GM19025 (cell line): ENCODE results near the gene GTSE1.
A peak's percentile ranks its signal among the peaks of the same experiment; 100 is the strongest.

Source experiments
- ATAC-seq: cut with Tn5 transposase; IDR thresholded peaks from one replicate; pipeline ENCODE4 v1.9.1; 2021; ENCODE audit warnings: mild to moderate bottlenecking, low read depth, moderate library complexity; ENCODE audit not compliant: unreplicated experiment

Gene GTSE1

GRCh38 chr22:46273432-46274148 is 23.1 kb upstream of the GTSE1 start:
- ATAC-seq = no peak

DNA sequence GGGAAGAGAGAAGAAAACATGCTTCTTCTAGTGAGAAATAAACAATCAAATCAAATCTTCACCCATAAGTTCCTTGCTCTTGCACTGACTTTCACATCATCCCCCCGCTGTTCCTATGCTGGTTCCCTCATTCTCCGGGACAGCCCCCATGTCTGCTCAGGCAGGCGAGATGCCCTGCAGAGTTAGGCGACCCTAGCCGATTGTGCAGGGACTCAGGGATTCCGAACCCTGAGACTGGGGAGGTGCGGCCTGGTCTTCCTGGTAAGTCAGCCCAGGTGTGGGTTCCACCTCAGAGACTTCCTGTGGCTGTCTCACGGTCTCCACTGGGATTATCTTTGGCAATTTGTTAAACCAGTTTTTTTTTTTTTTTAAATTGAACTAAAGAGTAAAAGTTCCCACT is 22.3 kb upstream of the GTSE1 start:
- no peak for ATAC-seq

DNA sequence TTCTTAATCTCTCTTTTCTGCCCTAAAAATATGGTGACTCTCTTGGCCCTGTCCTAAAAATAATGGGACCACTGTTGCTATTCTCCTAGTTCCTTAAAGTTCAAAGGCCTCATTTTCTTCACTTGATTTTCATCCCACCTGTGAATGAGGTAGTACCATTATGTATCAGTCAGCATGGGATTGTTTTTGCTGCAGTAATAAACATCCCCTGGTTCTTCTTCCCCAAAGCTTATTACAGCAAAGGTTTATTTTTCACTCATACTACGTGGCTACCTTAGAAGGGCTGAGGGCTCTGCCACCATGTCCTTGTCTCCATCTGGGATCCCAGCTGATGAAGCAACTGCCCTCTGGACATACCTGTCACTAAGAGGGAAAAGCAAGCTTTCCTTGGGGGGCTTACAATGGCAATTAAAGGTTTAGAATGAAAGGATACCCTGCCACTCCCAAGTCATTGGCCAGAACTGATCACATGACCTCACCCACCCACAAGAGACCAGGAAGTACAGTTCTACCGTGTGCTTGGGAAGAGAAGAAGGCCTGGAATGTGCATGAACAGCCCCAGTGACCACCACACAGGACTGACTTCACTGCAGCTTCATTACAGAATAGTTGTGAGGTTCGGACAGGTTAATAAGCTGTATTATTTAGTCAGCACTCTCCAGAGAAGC is 21.1 kb upstream of the GTSE1 start:
- no peak for ATAC-seq

DNA sequence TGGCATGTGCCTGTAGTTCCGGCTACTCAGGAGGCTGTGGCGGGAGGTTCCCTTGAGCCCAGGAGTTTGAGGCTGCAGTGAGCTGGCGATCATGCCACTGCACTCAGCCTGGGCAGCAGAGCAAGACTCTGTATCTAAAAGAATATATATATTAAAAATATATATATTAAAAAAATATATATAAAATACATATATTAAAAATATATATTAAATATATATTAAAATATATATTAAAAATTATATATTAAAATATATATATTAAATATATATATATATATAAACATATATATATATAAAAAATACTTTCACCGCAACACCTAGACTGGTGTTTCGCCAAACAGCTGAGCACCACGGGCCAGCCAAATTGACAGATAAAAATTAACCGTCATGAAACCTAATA is 20.1 kb upstream of the GTSE1 start:
- no peak for ATAC-seq

DNA sequence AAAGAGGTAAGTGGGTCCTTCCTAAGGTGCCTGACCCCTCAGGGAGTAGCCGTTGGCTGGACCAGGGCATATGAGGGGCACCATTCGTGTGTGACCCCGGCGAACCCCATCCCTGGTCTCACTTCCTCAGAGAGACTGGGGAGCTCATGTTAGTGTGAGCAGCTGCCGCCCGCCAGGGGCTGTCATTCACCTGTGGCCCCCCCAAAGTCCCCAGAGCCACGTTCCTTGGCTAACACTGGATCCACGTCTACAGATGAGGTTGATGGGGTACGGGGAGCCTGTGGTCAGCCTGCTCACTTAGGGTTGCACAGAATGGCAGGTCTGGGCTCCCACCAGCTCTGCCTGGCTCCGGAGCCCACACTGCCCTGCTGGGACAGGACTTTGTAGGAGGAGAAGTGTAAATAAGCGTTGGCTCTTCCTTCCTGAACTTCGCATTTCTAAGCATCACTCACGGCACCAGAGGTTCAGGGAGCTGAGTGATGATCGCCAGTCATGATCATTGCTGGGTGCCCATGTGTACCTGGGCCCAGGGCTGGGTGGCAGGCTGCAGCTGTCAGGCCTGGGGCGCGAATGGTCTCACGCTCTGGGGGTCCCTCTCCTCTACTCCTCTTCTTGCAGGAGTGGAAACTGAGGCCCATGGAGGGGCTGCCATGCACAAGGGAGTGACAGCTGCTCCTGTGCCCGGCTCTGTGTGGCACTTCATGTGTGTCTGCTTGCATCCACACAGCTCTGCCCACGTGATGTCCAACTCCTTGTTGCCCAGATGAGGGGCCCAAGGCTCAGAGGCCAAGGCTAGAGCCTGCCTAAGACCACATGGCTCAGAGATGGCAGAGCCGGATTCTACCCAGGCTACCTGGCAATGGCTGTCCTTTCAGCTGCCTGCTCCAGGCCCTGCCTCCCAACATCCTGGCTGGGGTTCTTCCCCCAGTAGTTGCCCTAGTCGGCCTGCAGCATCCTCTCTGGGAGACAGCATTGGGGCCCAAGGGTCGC is 17.7 kb upstream of the GTSE1 start:
- ATAC-seq = no peak

DNA sequence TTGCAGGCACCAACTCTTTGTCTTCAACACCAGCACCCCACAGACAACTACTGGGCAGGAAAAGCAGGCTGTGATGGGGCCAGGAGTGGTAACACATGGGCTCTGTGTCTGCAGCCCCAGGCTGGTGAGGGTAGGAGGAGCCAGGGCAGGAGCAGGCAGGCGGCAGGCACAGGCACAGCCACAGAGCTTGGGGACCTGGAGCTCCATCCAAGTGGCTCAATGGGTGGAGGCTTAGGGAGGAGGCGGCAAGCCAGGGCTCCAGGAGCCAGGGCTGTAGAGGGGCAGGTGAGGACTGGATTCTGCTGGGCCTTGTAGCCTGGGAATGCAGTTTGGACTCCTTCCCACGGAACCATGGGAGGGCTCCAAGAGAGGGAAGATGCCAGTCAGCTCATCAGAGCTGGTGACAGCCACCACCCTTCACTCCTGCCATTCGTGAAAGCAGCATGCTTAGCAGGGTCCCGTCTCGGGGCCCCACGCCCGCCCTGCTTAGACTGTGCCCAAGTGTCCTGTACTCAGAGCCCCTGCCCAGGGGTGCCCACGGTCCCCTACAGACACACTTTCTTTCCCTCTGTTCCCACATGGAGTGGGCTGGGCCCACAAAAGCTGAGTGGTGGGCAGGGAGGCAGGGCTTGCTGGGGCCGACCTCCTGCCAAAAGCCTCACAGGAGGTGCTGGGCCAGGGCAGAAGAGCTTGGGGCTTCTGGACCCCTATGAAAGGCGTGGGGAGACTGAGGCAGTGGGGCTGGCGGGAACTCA is 16.4 kb upstream of the GTSE1 start:
- ATAC-seq = no peak

- no peak for ATAC-seq
Measured at GRCh38 chr22:46280999-46281623, 15.6 kb upstream of the GTSE1 start.

DNA sequence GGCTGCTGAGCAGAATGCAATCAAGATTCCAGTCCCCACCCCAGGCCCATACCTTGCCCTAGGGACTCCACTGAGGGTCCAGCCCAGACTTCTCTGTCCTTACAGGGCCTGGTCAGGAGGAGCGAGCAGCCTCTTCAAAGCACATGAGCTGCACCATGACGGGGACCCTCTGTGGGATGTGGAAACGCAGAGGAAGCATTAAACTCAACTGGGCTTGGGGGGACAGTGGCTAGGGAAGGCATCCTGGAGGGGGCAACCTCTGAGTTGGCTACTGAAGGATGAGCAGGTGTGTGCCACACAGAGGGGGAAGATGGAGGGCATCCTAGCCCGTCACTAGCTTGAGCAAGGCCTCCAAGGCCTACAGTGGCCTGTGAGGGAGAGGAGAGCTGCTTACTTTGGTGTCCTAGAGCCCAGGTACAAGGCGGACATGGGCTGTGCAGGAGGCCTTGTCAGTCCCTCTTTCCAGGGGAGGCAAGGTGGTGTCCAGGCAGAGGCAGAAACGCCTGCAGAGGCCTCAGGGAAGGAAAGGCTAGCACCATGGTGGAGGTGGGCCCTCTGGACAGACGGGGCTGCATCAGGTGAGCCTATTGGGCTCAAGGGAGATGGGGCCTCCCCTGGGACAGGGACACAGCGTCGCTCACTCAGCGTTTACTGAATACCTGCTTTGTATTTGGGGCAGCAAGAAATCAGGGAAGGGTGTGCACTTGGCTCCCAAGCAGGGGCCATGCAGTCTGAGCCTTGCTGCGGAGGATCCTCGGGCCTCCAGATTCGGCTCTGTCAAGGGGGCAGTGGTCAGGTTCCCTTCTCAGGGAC is 14.6 kb upstream of the GTSE1 start:
- no peak for ATAC-seq

GRCh38 chr22:46286006-46286405 is 10.7 kb upstream of the GTSE1 start:
- no peak for ATAC-seq

- ATAC-seq = no peak
Measured at GRCh38 chr22:46286941-46287872, 9.5 kb upstream of the GTSE1 start.

- peak; percentile 81 for ATAC-seq
Measured at GRCh38 chr22:46287873-46288751, 8.6 kb upstream of the GTSE1 start.

DNA sequence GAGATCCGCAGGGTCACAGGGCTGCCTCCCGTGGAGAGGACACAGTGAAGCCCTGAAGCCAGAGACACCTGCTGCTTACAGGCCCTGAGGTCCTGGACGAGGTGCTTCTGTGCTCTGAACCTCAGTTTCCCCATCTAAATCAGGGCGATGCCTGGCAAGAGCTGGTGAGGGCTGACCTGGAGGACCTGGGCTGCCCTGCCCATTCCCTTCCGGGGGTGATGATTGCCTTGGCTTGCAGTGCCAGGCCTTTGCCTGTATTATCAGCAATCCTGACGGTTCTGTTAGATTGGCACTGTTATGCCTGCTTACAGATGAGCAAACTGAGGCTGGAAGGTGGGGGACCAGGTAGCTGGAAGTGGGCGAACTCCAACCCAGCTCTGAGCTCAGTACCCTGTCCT is 7.8 kb upstream of the GTSE1 start:
- ATAC-seq = no peak

GRCh38 chr22:46289244-46289891 is 7.3 kb upstream of the GTSE1 start:
- no peak for ATAC-seq

GRCh38 chr22:46290121-46290842 is 6.4 kb upstream of the GTSE1 start:
- ATAC-seq = no peak

DNA sequence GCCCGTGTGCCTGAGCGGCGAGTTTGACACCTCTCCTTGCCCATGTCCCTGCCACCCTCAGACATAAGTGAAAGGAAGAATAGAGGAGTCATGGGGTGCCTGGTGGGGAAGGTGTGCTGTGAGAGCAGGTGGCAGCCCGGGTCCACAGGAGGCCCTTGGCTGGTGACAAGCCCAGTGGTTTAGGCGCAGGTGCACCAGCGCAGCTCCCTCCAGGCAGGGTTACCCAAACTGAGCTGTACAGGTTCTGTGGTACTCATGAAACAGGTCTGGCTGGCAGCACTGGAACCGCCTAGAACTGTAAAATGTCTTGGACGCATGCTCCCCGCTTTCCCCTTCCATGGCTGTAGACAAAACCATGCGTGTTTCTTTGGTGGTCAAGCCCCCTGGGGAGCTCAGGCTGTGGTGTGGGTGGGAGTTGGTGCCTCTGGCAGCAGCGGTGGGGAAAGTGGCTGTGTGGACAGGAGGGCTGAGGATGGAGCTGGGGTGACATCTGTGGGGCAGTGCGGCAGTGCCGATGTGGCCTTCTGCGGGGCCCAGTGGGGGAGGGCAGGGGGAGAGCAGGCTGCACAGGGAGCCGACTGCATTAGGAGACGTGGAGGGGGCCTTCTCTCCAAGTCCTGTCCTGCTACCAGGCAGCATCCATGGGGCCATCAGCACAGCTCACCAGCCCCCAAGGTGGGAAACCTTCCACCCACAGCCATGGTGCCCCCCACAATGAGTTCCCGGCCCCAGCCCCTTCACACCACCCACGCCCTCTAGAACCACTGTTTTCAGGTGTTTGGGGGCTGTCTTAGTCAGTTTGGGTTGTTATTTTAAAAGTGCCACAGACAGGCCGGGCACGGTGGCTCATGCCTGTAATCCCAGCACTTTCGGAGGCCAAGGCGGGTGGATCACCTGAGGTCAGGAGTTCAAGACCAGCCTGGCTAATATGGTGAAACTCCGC is 5.6 kb upstream of the GTSE1 start:
- no peak for ATAC-seq
